ENCODE measurements around the gene SEC24B.

Gene SEC24B

GRCh38 chr4:109425405-109425804 is 8.2 kb upstream of the SEC24B start:
- in situ Hi-C loops (cut with MboI; ENCODE audit: low pct_unique_long_range_greater_than_20kb, low sequenced_read_pairs, unreplicated experiment) = loop anchor here (5.0 to 25.0 kb wide), 5 partner anchors 112 to 1087 kb away; partner anchors contain the start of gene CFI
- no peak for TF ChIP-seq CTCF (IDR thresholded peaks at IDR 0.05; ENCODE audit: extremely low read depth, insufficient read depth, missing control alignments)
- no peak for DNase-seq (ENCODE audit: low spot score)

GRCh38 chr4:109429545-109429944 is 4.1 kb upstream of the SEC24B start:
- DNase-seq (ENCODE audit: low spot score) = no peak
- TF ChIP-seq CTCF (IDR thresholded peaks at IDR 0.05; ENCODE audit: extremely low read depth, insufficient read depth, missing control alignments) = no peak
- in situ Hi-C loops (cut with MboI; ENCODE audit: low pct_unique_long_range_greater_than_20kb, low sequenced_read_pairs, unreplicated experiment) = loop anchor here (5.0 to 25.0 kb wide), 5 partner anchors 108 to 1083 kb away; partner anchors contain the start of gene CFI

GRCh38 chr4:109432203-109432602 is 1.4 kb upstream of the SEC24B start:
- TF ChIP-seq CTCF (IDR thresholded peaks at IDR 0.05; ENCODE audit: extremely low read depth, insufficient read depth, missing control alignments) = no peak
- in situ Hi-C loops (cut with MboI; ENCODE audit: low pct_unique_long_range_greater_than_20kb, low sequenced_read_pairs, unreplicated experiment) = loop anchor here (25.0 kb wide), 3 partner anchors 105 to 1080 kb away; no protein-coding TSS in a partner anchor
- DNase-seq (ENCODE audit: low spot score) = no peak

GRCh38 chr4:109432696-109433095 is 919 bp upstream of the SEC24B start:
- in situ Hi-C loops (cut with MboI; ENCODE audit: low pct_unique_long_range_greater_than_20kb, low sequenced_read_pairs, unreplicated experiment) = loop anchor here (25.0 kb wide), 3 partner anchors 105 to 1080 kb away; no protein-coding TSS in a partner anchor
- TF ChIP-seq CTCF (IDR thresholded peaks at IDR 0.05; ENCODE audit: extremely low read depth, insufficient read depth, missing control alignments) = no peak
- no peak for DNase-seq (ENCODE audit: low spot score)

- in situ Hi-C loops (cut with MboI; ENCODE audit: low pct_unique_long_range_greater_than_20kb, low sequenced_read_pairs, unreplicated experiment) = loop anchor here (25.0 kb wide), 3 partner anchors 103 to 1078 kb away; no protein-coding TSS in a partner anchor
- no peak for TF ChIP-seq CTCF (IDR thresholded peaks at IDR 0.05; ENCODE audit: extremely low read depth, insufficient read depth, missing control alignments)
- DNase-seq (ENCODE audit: low spot score) = peak; percentile 17
Observed at GRCh38 chr4:109434007-109434971, 674 bp downstream of the SEC24B start.

GRCh38 chr4:109435635-109436034 is 2.0 kb downstream of the SEC24B start:
- in situ Hi-C loops (cut with MboI; ENCODE audit: low pct_unique_long_range_greater_than_20kb, low sequenced_read_pairs, unreplicated experiment) = loop anchor here (25.0 kb wide), 3 partner anchors 102 to 1077 kb away; no protein-coding TSS in a partner anchor

More at GRCh38 chr4:109435635-109436034, 2.0 kb downstream of the SEC24B start:
- no peak for DNase-seq (ENCODE audit: low spot score)
- no peak for TF ChIP-seq CTCF (IDR thresholded peaks at IDR 0.05; ENCODE audit: extremely low read depth, insufficient read depth, missing control alignments)

Data from GM13977 (cell line).